HG03095 (cell line): ENCODE measurements around the gene PPP2R2B.

Experiments used
- ATAC-seq: cut with Tn5 transposase; IDR thresholded peaks from one replicate; pipeline ENCODE4 v1.9.1; 2021; ENCODE audit warnings: moderate library complexity; ENCODE audit not compliant: unreplicated experiment

PPP2R2B gene

GRCh38 chr5:146704949-146705665, 173.4 kb downstream of the PPP2R2B start:
- no peak for ATAC-seq

- no peak for ATAC-seq
Observed at GRCh38 chr5:146703899-146704298, 174.7 kb downstream of the PPP2R2B start.

GRCh38 chr5:146703499-146703898, 175.1 kb downstream of the PPP2R2B start:
- ATAC-seq = no peak

GRCh38 chr5:146699664-146700418, 178.7 kb downstream of the PPP2R2B start:
- ATAC-seq = no peak

GRCh38 chr5:146699138-146699537, 179.4 kb downstream of the PPP2R2B start:
- ATAC-seq = no peak

- ATAC-seq = no peak
Observed at GRCh38 chr5:146698651-146699050, 179.9 kb downstream of the PPP2R2B start.

- no peak for ATAC-seq
Observed at GRCh38 chr5:146697211-146697610, 181.3 kb downstream of the PPP2R2B start.

- ATAC-seq = no peak
Observed at GRCh38 chr5:146695646-146696045, 182.9 kb downstream of the PPP2R2B start.

GRCh38 chr5:146690880-146691355, 187.6 kb downstream of the PPP2R2B start:
- no peak for ATAC-seq

- no peak for ATAC-seq
Observed at GRCh38 chr5:146687630-146688029, 190.9 kb downstream of the PPP2R2B start.

- ATAC-seq = no peak
Observed at GRCh38 chr5:146683861-146684260, 194.7 kb downstream of the PPP2R2B start.

GRCh38 chr5:146682899-146683532, 195.5 kb downstream of the PPP2R2B start:
- no peak for ATAC-seq

- ATAC-seq = no peak
Observed at GRCh38 chr5:146681585-146682105, 196.9 kb downstream of the PPP2R2B start.

GRCh38 chr5:146680846-146681584, 197.5 kb downstream of the PPP2R2B start:
- ATAC-seq = no peak

GRCh38 chr5:146675636-146676035, 202.9 kb downstream of the PPP2R2B start:
- ATAC-seq = no peak

GRCh38 chr5:146672866-146673265, 205.7 kb downstream of the PPP2R2B start:
- no peak for ATAC-seq

- ATAC-seq = no peak
Observed at GRCh38 chr5:146671561-146672295, 206.8 kb downstream of the PPP2R2B start.

GRCh38 chr5:146669656-146670055, 208.9 kb downstream of the PPP2R2B start:
- ATAC-seq = no peak

- no peak for ATAC-seq
Observed at GRCh38 chr5:146667633-146668272, 210.8 kb downstream of the PPP2R2B start.

GRCh38 chr5:146662229-146662628, 216.3 kb downstream of the PPP2R2B start:
- no peak for ATAC-seq
